Stimulated activated naive CD8-positive, alpha-beta T cell treated with anti-CD3 and anti-CD28 coated beads, Interleukin-15, Interleukin-2, amounts not matched to agents 100 ng/mL and 50 ng/mL, for 24 hours (primary cell): ENCODE measurements around the gene RECQL.

Source experiments
- H3K27ac Mint-ChIP-seq: one replicate; pipeline ENCODE4 v1.8.0; 2021; ENCODE audit warnings: mild to moderate bottlenecking, mixed read lengths
- H3K27me3 Mint-ChIP-seq: one replicate; pipeline ENCODE4 v1.8.0; 2021; ENCODE audit warnings: mixed read lengths
- H3K36me3 Mint-ChIP-seq: one replicate; pipeline ENCODE4 v1.8.0; 2021; ENCODE audit warnings: low read depth, mixed read lengths
- H3K4me1 Mint-ChIP-seq: one replicate; pipeline ENCODE4 v1.8.0; 2021; ENCODE audit warnings: low read depth, mixed read lengths
- H3K4me3 Mint-ChIP-seq: one replicate; pipeline ENCODE4 v1.8.0; 2021; ENCODE audit warnings: mild to moderate bottlenecking, mixed read lengths
- H3K9me3 Mint-ChIP-seq: one replicate; pipeline ENCODE4 v1.8.0; 2021; ENCODE audit warnings: mixed read lengths

Gene RECQL

DNA sequence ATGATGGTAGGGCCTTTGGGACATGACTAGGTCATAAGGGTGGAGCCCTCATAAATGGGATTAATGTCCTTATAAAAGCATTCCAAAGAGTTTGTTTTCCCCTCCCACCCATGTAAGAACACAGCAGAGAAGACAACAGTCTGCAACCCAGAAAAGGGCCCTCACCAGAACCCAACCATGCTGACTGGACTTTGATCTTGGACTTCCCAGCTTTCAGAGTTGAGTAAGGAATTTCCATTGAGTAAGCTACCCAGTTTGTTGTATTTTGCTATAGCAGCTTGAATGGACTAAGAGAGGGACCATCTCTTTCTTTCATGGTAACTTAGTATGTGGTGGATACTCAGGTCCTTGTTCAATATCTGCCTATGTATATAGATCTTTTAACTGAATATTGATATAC, 21.7 kb upstream of the RECQL start:
- H3K4me3 Mint-ChIP-seq = no peak overlapping the region
- peaks cover 4% of the 10 kb centered on the region for H3K4me1 Mint-ChIP-seq
- H3K9me3 Mint-ChIP-seq = peaks cover 10% of the 10 kb centered on the region
- H3K27ac Mint-ChIP-seq = no peak overlapping the region
- H3K27me3 Mint-ChIP-seq = peaks cover 17% of the 10 kb centered on the region
- peaks cover 6% of the 10 kb centered on the region for H3K36me3 Mint-ChIP-seq

DNA sequence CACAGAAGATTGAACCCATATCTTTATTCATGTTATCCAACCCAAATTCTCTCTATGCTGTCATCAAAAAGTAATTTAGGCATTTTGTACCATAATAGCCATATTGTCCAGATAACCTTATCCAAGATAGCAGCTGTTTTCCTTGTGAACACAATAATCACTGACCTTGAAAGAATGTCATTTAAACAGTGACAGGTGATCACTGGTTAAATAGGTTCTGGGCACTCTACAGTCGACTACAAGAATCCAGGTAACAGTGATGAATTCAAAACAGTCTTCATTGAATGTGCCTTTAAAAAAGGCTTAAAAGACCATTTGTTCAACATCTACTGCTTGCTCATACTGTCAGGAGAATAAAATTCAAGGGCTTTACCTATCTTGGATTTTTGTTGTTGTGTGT, 20.1 kb upstream of the RECQL start:
- peaks cover 10% of the 10 kb centered on the region for H3K9me3 Mint-ChIP-seq
- H3K27me3 Mint-ChIP-seq = peaks cover 11% of the 10 kb centered on the region
- no peaks in the 10 kb centered on the region for H3K4me1 Mint-ChIP-seq
- H3K27ac Mint-ChIP-seq = no peak overlapping the region
- H3K4me3 Mint-ChIP-seq = no peak overlapping the region
- peaks cover 10% of the 10 kb centered on the region for H3K36me3 Mint-ChIP-seq

DNA sequence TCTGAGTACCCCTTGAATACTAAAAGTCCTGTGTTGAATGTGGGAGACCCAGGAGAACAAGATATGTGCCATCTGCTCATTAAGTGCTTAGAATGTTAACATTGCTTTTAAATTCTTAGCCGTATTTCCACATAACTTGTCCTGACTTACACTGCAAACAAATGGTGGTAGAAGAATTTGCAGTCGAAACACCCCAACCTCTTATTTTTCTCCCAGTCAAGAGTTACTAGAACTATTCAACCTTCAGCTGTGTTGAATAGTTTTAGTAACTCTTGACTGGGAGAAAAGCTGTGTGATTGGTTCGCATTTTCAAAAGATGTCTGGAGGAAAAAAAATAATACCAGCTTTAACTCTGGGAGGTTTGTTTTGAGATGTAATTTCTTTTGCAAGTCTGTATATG, 17.0 kb upstream of the RECQL start:
- no peak overlapping the region for H3K4me3 Mint-ChIP-seq
- H3K27ac Mint-ChIP-seq = no peak overlapping the region
- H3K27me3 Mint-ChIP-seq = no peaks in the 10 kb centered on the region
- H3K4me1 Mint-ChIP-seq = no peaks in the 10 kb centered on the region
- peaks cover 26% of the 10 kb centered on the region for H3K36me3 Mint-ChIP-seq
- H3K9me3 Mint-ChIP-seq = no peaks in the 10 kb centered on the region

DNA sequence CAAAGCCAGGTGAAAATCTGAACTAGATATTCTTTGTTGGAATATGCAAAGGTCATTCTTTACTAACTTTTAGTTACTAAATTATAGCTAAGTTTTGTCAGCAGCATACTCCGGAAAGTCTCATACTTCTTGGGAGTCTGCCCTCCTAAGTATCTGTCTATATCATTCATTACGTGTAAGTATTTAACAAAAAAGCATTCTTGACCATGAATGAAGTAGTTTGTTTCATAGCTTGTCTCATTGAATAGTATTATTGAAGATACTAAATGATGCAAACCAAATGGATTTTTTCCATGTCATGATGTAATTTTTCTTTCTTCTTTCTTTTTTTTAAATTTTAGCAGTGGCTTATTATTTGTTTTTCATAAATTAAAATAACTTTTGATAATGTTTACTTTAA, 14.8 kb upstream of the RECQL start:
- Mint-ChIP-seq H3K4me1 (no peaks in the 10 kb centered on the region), H3K27ac (no peak overlapping the region), H3K36me3 (peaks cover 41% of the 10 kb centered on the region), H3K9me3 (no peaks in the 10 kb centered on the region), H3K27me3 (no peaks in the 10 kb centered on the region), H3K4me3 (no peak overlapping the region)

DNA sequence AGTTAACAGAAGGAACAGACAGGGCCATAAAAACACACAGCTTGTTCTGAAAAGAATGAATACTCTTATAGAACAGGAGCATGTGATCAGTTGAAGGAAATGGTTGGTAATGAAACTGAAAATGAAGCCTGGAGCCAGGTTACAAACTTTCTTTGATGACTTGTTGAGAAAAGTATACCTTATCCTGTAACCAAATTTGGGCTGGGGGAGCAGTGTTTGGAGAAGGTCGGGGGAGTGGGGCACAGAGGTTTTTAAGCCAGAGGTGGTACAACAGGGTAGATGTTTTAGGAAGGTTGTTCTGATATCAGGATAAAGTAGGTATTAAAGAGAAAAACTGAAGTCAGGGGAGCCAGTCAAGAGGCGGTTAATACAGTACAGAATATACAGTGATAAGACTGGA, 8.3 kb upstream of the RECQL start:
- Mint-ChIP-seq H3K4me1 (peaks cover 35% of the 10 kb centered on the region), H3K9me3 (no peaks in the 10 kb centered on the region), H3K4me3 (no peak overlapping the region), H3K27me3 (no peaks in the 10 kb centered on the region), H3K27ac (peak overlapping the region; percentile 75), H3K36me3 (peaks cover 59% of the 10 kb centered on the region)

DNA sequence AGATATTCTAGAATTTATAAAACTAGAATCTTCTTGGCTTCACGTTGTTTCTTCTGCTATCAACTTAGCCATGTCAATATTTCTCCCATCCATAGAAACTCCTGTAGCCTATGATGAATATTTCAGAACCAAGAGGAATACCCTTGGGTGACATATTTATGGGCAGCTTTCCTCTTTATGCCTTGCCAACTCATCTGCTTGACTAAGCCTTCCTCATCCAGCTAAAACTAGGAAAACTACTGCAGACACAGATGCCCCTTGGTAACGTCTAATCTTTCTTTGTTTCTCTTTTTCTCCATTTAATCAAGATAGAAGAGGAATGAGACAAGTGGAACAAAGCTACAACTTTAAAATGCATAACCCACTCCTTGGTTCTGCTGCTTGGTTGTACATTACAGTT, 6.4 kb upstream of the RECQL start:
- Mint-ChIP-seq H3K36me3 (peaks cover 49% of the 10 kb centered on the region), H3K27me3 (no peaks in the 10 kb centered on the region), H3K4me3 (no peak overlapping the region), H3K27ac (no peak overlapping the region), H3K9me3 (no peaks in the 10 kb centered on the region), H3K4me1 (peaks cover 55% of the 10 kb centered on the region)

DNA sequence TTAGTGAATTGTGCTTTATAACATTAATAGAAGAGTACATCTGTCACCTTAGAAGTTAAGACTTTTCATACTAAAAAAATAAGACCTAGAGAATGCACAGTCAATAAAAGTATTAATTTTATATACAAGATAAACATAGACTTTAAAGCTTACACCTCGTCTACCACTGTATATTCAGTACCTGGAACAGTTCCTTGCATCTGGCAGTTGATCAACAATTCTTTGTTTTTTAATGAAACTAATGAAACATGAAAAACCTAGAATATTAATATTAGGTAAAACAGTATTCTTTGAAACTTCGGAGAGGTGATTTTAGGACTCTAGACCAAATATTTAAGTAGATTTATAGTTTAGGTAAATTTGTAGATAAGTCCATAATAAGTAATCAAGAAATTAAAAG, 4.5 kb upstream of the RECQL start:
- H3K9me3 Mint-ChIP-seq = no peaks in the 10 kb centered on the region
- no peak overlapping the region for H3K4me3 Mint-ChIP-seq
- peaks cover 59% of the 10 kb centered on the region for H3K4me1 Mint-ChIP-seq
- H3K27ac Mint-ChIP-seq = no peak overlapping the region
- H3K27me3 Mint-ChIP-seq = no peaks in the 10 kb centered on the region
- H3K36me3 Mint-ChIP-seq = peaks cover 37% of the 10 kb centered on the region

DNA sequence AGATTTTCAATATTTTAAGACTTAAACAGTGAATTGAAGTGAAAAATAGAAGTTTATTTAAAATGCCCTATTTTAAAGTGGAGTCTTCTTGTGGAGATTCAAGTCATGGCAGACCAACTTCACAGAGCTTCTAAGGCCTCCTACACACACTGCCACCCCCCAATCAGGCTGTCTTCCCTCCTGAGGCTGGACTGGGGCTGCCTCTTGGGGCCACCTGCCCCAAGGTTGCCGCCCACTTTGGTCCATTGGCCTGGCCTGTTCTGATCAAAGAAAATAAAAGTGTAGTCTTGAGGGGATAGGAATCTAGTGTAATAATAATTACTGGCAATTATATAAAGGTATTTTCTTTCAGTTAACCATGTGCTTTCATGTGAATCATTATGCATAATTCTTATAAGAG, 1.4 kb upstream of the RECQL start:
- Mint-ChIP-seq H3K36me3 (peaks cover 26% of the 10 kb centered on the region), H3K27me3 (no peaks in the 10 kb centered on the region), H3K9me3 (no peaks in the 10 kb centered on the region), H3K4me1 (peaks cover 38% of the 10 kb centered on the region), H3K4me3 (no peak overlapping the region), H3K27ac (no peak overlapping the region)

DNA sequence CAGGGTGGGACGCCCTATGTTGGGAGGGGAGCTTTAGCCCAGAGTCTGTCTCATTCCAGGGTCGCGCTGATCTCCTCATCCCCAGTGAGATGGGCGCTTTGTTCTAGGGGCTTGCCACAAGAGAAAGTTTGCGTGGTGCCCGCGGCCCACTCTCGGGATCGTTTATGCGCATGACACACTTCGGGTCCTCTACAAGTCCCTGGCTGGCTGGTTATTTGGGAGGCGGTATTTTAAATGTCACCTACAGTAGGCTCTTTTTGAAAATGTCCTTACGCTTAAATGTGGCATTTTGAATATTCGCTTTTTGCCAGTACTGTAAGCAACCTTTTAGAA, 695 bp upstream of the RECQL start:
- peaks cover 28% of the 10 kb centered on the region for H3K36me3 Mint-ChIP-seq
- peaks cover 38% of the 10 kb centered on the region for H3K4me1 Mint-ChIP-seq
- H3K4me3 Mint-ChIP-seq = no peak overlapping the region
- H3K27me3 Mint-ChIP-seq = no peaks in the 10 kb centered on the region
- no peak overlapping the region for H3K27ac Mint-ChIP-seq
- no peaks in the 10 kb centered on the region for H3K9me3 Mint-ChIP-seq

DNA sequence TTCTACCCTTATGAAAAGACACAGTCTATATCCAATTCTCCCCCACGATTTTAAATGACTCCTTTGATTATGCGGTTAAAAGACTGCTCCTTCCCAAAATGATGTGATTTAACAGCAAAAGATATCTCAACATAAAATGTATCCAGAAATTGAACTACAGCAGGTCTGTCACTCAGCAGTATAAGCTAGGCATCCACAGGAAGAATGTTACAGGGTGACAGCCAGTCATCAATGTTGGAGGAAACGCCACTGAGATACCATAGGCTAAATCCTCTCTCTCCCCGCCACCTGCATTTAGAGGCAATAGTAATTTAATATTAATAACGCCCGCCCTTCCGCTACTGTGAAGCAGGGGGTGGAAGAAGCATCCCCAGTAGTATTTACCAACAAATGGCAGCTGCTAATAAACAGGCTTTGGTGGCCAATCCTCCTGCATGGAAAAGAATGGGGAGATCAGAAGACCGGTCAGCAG, 613 bp downstream of the RECQL start:
- Mint-ChIP-seq H3K4me1 (peaks cover 34% of the 10 kb centered on the region), H3K27ac (no peak overlapping the region), H3K4me3 (no peak overlapping the region), H3K9me3 (no peaks in the 10 kb centered on the region), H3K36me3 (peaks cover 38% of the 10 kb centered on the region), H3K27me3 (no peaks in the 10 kb centered on the region)

DNA sequence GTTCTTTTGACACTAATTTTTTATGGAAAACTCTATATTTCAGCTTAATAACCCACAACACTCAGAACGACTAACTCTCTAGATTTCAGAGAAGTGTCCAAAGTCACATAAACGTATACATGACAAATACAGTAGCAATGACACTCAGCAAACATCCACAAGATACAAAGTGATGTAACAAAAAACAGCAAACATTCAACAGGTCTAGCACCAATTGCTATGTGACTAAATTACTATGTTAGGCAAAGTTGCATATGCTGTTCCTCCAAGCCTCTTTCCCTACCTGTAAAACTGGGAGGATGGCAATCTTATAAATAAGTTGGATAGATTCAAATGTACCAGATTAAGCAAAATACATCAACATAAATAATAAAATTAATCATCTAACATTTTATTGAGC, 1.7 kb downstream of the RECQL start:
- peaks cover 24% of the 10 kb centered on the region for H3K4me1 Mint-ChIP-seq
- H3K9me3 Mint-ChIP-seq = no peaks in the 10 kb centered on the region
- H3K36me3 Mint-ChIP-seq = peaks cover 47% of the 10 kb centered on the region
- H3K27ac Mint-ChIP-seq = no peak overlapping the region
- no peaks in the 10 kb centered on the region for H3K27me3 Mint-ChIP-seq
- no peak overlapping the region for H3K4me3 Mint-ChIP-seq

DNA sequence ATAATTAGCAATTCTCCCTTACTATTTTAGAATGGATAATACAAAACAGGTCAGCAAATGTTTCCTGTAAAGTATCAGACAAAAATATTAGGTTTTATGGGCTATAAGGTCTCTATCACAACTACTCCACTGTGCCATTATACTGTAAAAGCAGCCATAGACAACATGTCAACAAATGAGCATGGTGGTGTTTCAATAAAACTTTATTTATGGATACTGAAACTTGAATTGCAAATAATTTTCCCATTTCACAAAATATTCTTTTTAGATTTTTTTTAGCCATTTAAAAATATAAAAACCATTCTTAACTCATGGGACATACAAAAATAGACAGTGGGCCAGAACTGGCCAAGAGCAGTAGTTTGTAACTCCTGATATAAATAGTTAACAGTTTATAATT, 15.4 kb downstream of the RECQL start:
- no peak overlapping the region for H3K27ac Mint-ChIP-seq
- H3K9me3 Mint-ChIP-seq = no peaks in the 10 kb centered on the region
- no peaks in the 10 kb centered on the region for H3K27me3 Mint-ChIP-seq
- no peak overlapping the region for H3K4me3 Mint-ChIP-seq
- peaks cover 39% of the 10 kb centered on the region for H3K36me3 Mint-ChIP-seq
- H3K4me1 Mint-ChIP-seq = peaks cover 8% of the 10 kb centered on the region

DNA sequence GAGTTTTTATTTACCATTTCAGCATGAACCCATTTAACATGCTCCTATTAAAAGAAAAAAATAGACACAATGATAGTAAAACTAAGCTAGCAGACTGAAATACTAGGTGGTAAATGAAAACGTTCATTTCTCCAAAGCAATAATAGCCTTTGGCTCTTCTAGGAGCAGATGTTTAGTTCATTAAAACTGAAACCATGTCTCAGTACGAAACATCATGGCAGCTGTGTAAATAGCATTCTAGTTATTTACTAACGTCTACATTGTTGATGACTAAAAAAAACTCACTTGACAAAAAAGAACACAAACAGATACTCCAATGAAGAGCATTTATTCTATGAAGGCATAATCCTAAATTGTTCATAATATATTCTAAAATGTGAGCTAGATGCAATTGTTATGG, 17.9 kb downstream of the RECQL start:
- H3K4me3 Mint-ChIP-seq = no peak overlapping the region
- no peaks in the 10 kb centered on the region for H3K27me3 Mint-ChIP-seq
- H3K36me3 Mint-ChIP-seq = peaks cover 18% of the 10 kb centered on the region
- peaks cover 8% of the 10 kb centered on the region for H3K4me1 Mint-ChIP-seq
- no peak overlapping the region for H3K27ac Mint-ChIP-seq
- H3K9me3 Mint-ChIP-seq = no peaks in the 10 kb centered on the region

DNA sequence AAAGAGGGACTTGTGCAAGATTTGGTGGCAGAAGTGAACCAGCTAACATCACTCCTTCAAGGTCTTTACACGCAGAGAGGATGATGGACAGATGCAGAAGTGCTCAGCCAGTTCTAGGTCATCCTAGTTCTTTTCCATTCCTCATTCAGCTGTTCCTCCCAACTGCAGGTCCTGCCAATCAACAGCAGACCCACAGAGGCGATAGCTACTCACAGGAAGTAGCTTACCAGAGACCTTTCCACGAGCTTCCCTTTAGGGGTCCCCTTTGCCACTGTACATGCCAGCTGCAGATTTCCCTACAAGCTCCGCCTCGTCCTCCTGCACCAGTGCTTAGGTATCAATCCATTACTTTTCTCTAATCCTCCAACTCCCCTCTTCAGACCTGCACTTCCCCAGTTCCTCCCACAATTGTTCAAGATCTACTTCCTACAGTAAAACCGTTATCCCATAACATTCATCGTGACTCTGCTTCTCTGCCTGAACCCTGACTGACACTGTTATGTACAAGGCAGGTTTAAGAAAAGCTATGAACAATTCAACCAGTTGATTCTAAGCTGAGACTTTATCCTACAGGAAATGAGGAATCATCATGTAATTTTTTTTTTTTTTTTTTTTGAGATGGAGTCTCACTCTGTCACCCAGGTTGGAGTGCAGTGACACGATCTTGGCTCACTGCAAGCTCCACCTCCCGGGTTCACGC, 22.5 kb downstream of the RECQL start:
- peaks cover 29% of the 10 kb centered on the region for H3K36me3 Mint-ChIP-seq
- no peak overlapping the region for H3K4me3 Mint-ChIP-seq
- H3K4me1 Mint-ChIP-seq = peaks cover 28% of the 10 kb centered on the region
- H3K27me3 Mint-ChIP-seq = no peaks in the 10 kb centered on the region
- H3K27ac Mint-ChIP-seq = no peak overlapping the region
- no peaks in the 10 kb centered on the region for H3K9me3 Mint-ChIP-seq

DNA sequence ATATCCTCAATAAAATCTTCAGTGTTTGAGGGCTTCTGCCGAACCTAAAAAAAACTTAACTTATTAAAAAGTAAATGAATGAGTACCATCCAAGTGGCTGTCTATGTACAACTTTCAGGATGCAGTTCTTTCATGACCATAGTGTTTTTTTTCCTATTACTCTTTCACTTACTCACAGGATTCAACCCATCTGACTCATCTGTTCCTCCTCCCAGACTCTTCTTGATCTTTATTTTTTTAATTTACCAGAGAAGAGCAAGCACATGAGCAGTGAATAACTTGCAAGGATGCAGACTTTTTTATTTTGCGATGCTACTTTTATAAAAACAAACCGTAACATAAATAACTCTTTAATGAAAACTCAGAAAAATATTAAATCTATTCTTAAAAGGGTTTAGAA, 24.5 kb downstream of the RECQL start:
- peak overlapping the region; percentile 86 for H3K27ac Mint-ChIP-seq
- peaks cover 45% of the 10 kb centered on the region for H3K36me3 Mint-ChIP-seq
- peak overlapping the region; percentile 55 for H3K4me3 Mint-ChIP-seq
- H3K4me1 Mint-ChIP-seq = peaks cover 26% of the 10 kb centered on the region
- no peaks in the 10 kb centered on the region for H3K27me3 Mint-ChIP-seq
- no peaks in the 10 kb centered on the region for H3K9me3 Mint-ChIP-seq

DNA sequence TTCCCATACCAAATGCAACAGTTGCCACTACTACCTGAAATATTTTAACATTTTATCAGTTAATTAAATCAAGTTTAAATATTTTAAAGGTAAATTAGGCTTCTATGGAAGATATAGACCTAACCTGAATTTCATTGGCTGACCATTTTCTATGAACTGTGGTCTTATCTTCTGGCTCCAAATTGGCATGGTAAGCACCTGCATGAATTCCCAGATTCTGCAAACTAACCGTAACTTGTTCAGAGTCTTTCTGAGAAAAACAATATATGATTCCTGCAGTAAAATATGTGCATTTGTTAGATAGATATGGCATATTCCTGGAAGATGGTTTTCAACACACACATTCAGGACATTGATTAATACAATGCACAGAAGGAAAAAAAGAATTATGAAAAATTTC, 25.9 kb downstream of the RECQL start:
- H3K4me1 Mint-ChIP-seq = peaks cover 26% of the 10 kb centered on the region
- H3K27ac Mint-ChIP-seq = no peak overlapping the region
- H3K36me3 Mint-ChIP-seq = peaks cover 50% of the 10 kb centered on the region
- H3K27me3 Mint-ChIP-seq = no peaks in the 10 kb centered on the region
- no peak overlapping the region for H3K4me3 Mint-ChIP-seq
- H3K9me3 Mint-ChIP-seq = no peaks in the 10 kb centered on the region
